Gastroesophageal sphincter (tissue), 3 donors: Measurements from ENCODE around the gene GSC.

Experiments
- CTCF ChIP-seq, 4 experiments: fragments of 200-600 bp in 2 of 4; fragments of 450-650 bp in 2 of 4; sonication (generic) in 1 of 4; IDR thresholded peaks; one replicate each; pipeline ENCODE4 v1.5.1; 2017 to 2019; ENCODE audit warnings: antibody characterized with exemption in 4 of 4, mild to moderate bottlenecking in 2 of 4, moderate library complexity in 2 of 4
- EP300 ChIP-seq: sonication (generic); formaldehyde crosslinking; IDR thresholded peaks from one replicate; pipeline ENCODE4 v1.6.1; 2017; ENCODE audit warnings: antibody characterized with exemption, mild to moderate bottlenecking
- POLR2A ChIP-seq, 2 donors: fragments of 450-650 bp; IDR thresholded peaks; one replicate each; pipeline ENCODE4 v1.6.1; 2017; ENCODE audit warnings: antibody characterized with exemption in 2 of 2, mild to moderate bottlenecking in 2 of 2, moderate library complexity in 1 of 2
- POLR2AphosphoS5 ChIP-seq: sonication (generic); formaldehyde crosslinking; IDR thresholded peaks from one replicate; pipeline ENCODE4 v1.6.1; 2017; ENCODE audit warnings: antibody characterized with exemption

- TF ChIP-seq CTCF (IDR thresholded peaks at IDR 0.05) (no peak), POLR2AphosphoS5 (no peak), EP300 (no peak), POLR2A (IDR thresholded peaks at IDR 0.05) (no peak)
Measured at GRCh38 chr14:94819531-94819930, 49.6 kb upstream of the GSC start.
